ENCODE data around the gene SLC37A3.

DNA sequence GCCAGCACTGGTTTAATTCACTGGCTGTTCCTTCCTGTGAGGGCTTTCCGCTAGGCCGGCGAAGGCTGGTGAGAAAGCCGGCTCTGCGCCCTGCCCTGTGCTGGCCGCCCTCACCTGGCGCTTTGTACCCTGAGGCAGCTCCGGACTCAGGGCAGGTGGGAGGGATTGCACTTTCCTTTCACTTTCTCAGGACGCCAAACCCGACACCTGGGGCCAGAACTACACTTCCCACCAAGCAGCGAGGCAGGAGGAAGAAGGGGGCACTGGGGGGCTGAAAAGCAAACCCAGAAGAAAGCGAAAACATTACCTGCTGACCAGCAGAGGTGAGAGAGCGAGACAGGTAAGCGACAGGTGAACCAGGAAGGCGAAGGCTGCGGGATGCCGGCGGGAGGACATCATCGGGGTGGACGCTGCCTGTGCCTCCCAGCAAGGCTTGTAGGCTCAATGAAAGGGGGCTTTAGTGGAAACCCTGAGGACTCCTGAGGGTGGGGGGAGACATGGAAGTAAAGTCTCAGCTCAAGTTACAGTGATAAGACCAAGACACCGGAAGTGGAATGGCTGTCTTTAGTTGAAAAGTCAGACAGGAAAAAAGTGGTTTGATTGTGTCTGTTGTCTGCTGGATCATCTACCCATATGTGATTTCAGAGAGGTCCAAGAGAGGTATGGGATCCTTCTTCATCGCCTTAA is 5.7 kb upstream of the SLC37A3 start, which contains the start of gene RAB19:
- TF ChIP-seq EZH2phosphoT487 (IDR thresholded peaks at IDR 0.05; ENCODE audit: borderline replicate concordance) = no peak
- TF ChIP-seq, protein P1, sequence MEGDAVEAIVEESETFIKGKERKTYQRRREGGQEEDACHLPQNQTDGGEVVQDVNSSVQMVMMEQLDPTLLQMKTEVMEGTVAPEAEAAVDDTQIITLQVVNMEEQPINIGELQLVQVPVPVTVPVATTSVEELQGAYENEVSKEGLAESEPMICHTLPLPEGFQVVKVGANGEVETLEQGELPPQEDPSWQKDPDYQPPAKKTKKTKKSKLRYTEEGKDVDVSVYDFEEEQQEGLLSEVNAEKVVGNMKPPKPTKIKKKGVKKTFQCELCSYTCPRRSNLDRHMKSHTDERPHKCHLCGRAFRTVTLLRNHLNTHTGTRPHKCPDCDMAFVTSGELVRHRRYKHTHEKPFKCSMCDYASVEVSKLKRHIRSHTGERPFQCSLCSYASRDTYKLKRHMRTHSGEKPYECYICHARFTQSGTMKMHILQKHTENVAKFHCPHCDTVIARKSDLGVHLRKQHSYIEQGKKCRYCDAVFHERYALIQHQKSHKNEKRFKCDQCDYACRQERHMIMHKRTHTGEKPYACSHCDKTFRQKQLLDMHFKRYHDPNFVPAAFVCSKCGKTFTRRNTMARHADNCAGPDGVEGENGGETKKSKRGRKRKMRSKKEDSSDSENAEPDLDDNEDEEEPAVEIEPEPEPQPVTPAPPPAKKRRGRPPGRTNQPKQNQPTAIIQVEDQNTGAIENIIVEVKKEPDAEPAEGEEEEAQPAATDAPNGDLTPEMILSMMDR (conservative IDR thresholded peaks at IDR 0.05; ENCODE audit: low read length) = no peak

All from Loucy (cell line).